DMS114 treated with DMSO at 0.1 percent for 48 hours (cell line): ENCODE measurements around the gene KIAA2012.

Source experiments
- DNase-seq: peaks from one replicate; lab custom pipeline; 2025; ENCODE audit not compliant: unreplicated experiment; lab: John Stamatoyannopoulos, UW

The KIAA2012 gene

GRCh38 chr2:202072737-202073401 is at the start of gene KIAA2012:
TSS of gene KIAA2012 (plus strand) at chr2:202073255. CDS start at chr2:202073628, 373 bp downstream.
- DNase-seq, result no peak

DNA sequence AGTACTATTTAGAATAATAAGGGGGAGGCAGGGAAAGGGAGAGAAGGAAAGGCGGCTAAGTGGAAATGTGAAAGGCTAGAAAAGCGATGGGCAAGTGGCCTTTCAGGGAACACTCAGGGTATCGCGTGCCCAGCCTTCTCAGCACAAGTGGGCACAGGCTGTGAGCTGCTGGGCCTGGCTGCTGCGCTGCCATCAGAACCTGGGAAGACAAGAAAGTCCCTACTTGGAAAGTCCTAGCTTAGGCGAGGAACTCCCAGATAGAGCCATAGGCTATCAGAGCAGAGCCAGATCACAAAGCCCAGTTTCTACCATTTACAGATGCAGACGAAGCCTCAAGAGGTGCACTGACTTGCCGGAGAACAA is 49.2 kb upstream of the KIAA2012 start:
- no peak for DNase-seq

DNA sequence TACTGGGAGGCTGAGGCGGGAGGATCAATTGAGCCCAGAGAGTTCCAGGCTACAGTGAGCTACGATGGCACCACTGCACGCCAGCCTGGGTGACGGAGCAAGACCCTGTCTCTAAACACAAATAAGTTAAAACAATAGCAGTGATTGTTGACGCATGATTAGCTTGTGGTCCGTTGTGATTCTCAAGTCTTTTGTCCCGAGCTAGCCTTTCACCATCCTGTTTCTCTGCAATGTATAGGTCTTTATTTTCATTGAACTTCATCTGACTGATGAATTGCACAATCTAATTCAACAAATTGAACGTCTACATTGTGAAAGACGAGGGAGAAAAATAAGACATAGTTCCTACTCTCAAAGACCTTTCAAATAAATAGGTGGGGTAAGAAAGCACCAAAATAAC is 48.2 kb upstream of the KIAA2012 start:
- DNase-seq, result no peak

- DNase-seq, result no peak
Observed at GRCh38 chr2:202025816-202026215, 47.2 kb upstream of the KIAA2012 start.

- no peak for DNase-seq
Observed at GRCh38 chr2:202026507-202026906, 46.5 kb upstream of the KIAA2012 start.

DNA sequence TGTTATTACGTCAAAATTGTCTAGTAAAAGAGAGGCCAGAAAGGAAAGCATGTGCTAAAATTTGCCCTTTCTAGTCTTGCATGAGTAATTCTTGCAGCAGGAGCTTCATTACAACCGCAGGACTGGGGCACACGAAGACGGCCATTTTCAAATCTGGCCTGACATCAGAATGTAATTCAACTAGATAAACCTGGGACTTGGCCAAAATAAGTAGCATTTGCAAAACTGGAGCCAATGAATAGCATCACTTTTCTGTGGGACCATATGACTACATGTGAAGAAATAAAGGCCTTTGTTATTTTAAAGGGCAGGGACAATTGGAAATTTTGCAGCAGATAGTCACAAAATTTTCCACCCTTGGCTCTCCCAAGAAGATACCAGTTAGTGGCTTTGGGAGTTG is 42.4 kb upstream of the KIAA2012 start:
- DNase-seq, result no peak

DNA sequence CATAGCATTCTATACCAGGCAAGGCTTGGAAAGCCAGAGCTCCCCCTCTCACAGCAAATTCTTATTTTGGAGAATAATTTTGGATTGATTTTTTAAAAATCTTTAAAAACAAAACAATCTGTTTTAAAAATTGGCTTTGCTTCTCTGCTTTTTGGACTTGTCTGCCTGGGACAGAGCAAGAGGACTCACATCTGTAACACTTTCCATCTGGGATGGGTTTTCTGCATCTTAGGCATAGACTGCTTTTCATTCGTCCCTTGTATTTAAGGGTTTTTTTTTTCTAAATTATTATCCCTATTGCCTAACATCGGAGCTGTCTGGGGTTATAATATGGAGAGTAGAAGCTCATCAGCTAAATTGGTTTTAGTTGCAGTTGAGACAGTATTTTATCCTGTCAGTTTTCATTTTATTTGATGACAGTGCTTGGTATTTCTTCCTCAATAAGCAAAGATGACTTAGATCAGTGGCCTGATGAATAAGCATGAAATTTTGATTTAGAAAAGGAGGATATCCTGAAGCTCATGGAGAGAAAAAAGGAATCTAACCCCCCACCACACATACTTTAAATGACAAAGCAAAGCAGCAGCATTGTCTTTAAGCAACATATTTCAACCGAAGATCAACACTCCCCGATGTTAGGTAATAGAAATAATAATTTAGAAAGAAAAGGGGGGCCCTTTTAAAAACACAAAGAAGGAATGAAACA is 41.7 kb upstream of the KIAA2012 start:
- no peak for DNase-seq

GRCh38 chr2:202032846-202033316 is 40.2 kb upstream of the KIAA2012 start:
- peak; percentile 15 for DNase-seq

GRCh38 chr2:202033317-202034248 is 39.5 kb upstream of the KIAA2012 start, which contains the start of gene FZD7:
TSS of gene FZD7 (plus strand) at chr2:202033855. CDS start at chr2:202034648, 793 bp downstream.
- peak; percentile 73 for DNase-seq

- DNase-seq, result no peak
Observed at GRCh38 chr2:202034249-202035088, 38.6 kb upstream of the KIAA2012 start.

GRCh38 chr2:202035089-202035940 is 37.7 kb upstream of the KIAA2012 start:
- DNase-seq, result no peak

- no peak for DNase-seq
Observed at GRCh38 chr2:202035941-202036372, 37.1 kb upstream of the KIAA2012 start.

GRCh38 chr2:202036601-202037037 is 36.4 kb upstream of the KIAA2012 start:
- DNase-seq, result no peak

DNA sequence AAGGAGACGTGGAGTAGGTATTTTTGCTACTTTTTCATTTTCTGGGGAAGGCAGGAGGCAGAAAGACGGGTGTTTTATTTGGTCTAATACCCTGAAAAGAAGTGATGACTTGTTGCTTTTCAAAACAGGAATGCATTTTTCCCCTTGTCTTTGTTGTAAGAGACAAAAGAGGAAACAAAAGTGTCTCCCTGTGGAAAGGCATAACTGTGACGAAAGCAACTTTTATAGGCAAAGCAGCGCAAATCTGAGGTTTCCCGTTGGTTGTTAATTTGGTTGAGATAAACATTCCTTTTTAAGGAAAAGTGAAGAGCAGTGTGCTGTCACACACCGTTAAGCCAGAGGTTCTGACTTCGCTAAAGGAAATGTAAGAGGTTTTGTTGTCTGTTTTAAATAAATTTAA is 36.0 kb upstream of the KIAA2012 start:
- no peak for DNase-seq

DNA sequence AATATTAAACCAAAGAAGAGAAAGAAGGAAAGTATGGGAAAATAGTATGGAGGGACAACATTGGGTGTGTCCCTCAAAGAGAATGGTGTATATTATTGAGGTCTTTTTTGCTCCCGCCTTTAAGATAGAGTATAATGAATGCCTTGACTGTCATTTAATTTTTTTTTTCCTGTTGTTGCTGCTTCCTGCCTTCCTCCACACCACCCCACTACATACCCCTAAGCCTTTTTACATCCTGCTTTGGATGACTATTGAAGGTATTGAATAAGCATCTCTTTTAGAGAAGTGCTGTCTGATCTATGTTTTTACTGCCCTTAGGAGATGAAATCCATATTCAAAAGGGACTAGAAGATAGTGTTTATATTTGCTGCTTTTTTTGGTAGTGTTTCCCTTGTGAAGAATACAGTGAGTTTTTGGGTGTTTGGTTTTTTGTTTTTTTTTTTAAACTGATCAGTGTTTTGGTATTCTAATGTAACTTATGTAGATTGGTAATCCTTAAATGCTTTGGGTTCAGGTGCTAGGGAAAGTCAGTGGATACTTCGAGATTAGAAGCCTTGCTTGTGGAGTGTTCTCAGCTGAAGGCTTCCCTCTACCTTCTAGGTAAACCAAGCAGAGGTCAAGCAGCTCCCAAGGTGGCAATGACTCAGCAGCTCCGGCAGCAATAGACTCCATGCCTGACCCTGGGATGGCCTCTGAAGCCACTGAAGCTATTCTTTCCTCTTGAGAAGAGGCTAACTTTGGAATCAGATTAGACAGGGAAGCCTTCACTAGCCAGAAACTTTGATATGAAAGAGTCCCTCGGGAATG is 34.4 kb upstream of the KIAA2012 start:
- no peak for DNase-seq

- DNase-seq, result no peak
Observed at GRCh38 chr2:202039278-202040078, 33.6 kb upstream of the KIAA2012 start.

- DNase-seq, result no peak
Observed at GRCh38 chr2:202040079-202040844, 32.8 kb upstream of the KIAA2012 start.
